Esophagus muscularis mucosa (tissue), 4 donors: ENCODE results near the gene HAO1. TPM values are rescaled to one million over a fixed set of nuclear protein-coding genes. Genes with fewer than 3 reads are reported as not detected.

Source experiments
- DNase-seq: peaks from one replicate; pipeline ENCODE4 v3.0.0-alpha.2; 2017; ENCODE audit errors: extremely low spot score
- H3K27ac ChIP-seq, 4 donors: fragments of 200-600 bp; sonication (generic); replicated peaks in 1 of 4; 1 replicate in 3 of 4; 2 replicates in 1 of 4; pipeline ENCODE4 v1.5.1; 2016 to 2019; ENCODE audit warnings: mild to moderate bottlenecking in 1 of 4
- H3K27me3 ChIP-seq, 4 donors: fragments of 200-600 bp; sonication (generic); one replicate each; pipeline versions ENCODE4 v1.5.1 to v1.6.0; 2016 to 2019
- H3K36me3 ChIP-seq, 4 donors: fragments of 200-600 bp; sonication (generic); one replicate each; pipeline ENCODE4 v1.5.1; 2016 to 2019
- H3K4me1 ChIP-seq, 4 donors: fragments of 200-600 bp; sonication (generic); one replicate each; pipeline ENCODE4 v1.5.1; 2016 to 2019
- H3K4me3 ChIP-seq, 4 donors: fragments of 200-600 bp; sonication (generic); 1 replicate in 2 of 4; 2 replicates in 2 of 4; pipeline ENCODE4 v1.5.1; 2016 to 2019; ENCODE audit warnings: mild to moderate bottlenecking in 4 of 4, moderate library complexity in 1 of 4
- H3K9me3 ChIP-seq, 4 donors: fragments of 200-600 bp; sonication (generic); 1 replicate in 3 of 4; 2 replicates in 1 of 4; pipeline ENCODE4 v1.5.1; 2016 to 2019
- EP300 ChIP-seq: sonication (generic); formaldehyde crosslinking; IDR thresholded peaks from one replicate; pipeline ENCODE4 v1.6.1; 2017; ENCODE audit warnings: antibody characterized with exemption
- POLR2A ChIP-seq: fragments of 450-650 bp; IDR thresholded peaks from one replicate; pipeline ENCODE4 v1.6.1; 2017; ENCODE audit warnings: antibody characterized with exemption, moderate library complexity, mild to moderate bottlenecking, low read depth
- POLR2AphosphoS5 ChIP-seq, 2 donors: sonication (generic); formaldehyde crosslinking; IDR thresholded peaks; one replicate each; pipeline ENCODE4 v1.6.1; 2017; ENCODE audit warnings: antibody characterized with exemption in 2 of 2
- WGBS: methylation state at CpG from one replicate; pipeline ENCODE4 v1.1.5; 2018; 5-methylcytosine and 5-hydroxymethylcytosine counted together
- intact Hi-C: fragments of 100-400 bp; cut with DNase I; formaldehyde crosslinking; loops from one replicate; pipeline ENCODE4 v1.15.1; 2023
- total RNA-seq, 4 donors: library from RNA; depleted of rRNA; stranded (reverse); fragments of >200 nt; gene quantifications; one replicate each; pipeline versions ENCODE4 v1.1.0 to v1.2.1, GENCODE V29; 2016
- TF ChIP-seq, protein P1 (sequence below), 3 experiments: fragments of 200-600 bp in 2 of 3; fragments of 450-650 bp in 1 of 3; sonication (generic) in 2 of 3; IDR thresholded peaks; one replicate each; pipeline ENCODE4 v1.5.1; 2017 to 2019; ENCODE audit warnings: antibody characterized with exemption in 3 of 3, mild to moderate bottlenecking in 2 of 3, moderate library complexity in 1 of 3

HAO1 gene
- total RNA-seq, 4 donors from 2014 or later, result not detected

DNA sequence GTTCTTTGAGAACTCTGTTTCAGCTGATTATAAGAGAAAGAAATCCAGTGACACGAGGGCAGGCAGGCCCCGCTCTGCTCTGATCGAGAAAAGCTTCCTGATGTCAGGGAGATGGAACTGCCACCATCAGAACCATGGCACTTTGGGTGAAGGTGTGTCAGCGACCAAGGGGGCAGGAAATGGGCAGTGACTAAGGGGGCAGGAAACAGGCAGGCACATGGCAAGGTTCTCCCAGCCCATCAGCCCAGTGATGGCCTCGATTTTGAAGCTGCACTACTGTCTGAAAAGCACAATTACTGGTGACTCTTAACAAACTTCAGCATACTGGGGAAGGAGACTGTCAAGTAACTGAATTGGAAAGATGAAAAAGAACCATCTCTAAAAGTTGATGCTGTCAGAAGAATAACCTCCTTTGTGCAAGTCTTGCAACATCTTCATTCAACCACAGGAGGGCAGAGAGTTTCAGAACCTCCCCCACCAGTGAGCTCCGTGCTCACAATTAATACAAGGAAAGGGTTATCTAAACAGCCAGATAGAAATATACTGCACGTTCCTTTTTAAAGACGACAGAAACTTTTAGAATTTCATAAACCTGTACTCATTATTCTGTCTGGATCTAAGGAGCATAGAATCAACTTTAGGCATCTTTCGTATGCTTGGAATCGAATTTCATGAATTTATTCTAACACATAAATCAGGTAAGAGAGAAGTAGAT lies 40.2 kb upstream of the HAO1 start:
- no peak for DNase-seq
- no peaks in the 10 kb centered on the region for H3K27me3 ChIP-seq
- H3K9me3 ChIP-seq, result no peaks in the 10 kb centered on the region
- no peak overlapping the region for H3K27ac ChIP-seq
- TF ChIP-seq EP300, result no peak
- TF ChIP-seq, protein P1, sequence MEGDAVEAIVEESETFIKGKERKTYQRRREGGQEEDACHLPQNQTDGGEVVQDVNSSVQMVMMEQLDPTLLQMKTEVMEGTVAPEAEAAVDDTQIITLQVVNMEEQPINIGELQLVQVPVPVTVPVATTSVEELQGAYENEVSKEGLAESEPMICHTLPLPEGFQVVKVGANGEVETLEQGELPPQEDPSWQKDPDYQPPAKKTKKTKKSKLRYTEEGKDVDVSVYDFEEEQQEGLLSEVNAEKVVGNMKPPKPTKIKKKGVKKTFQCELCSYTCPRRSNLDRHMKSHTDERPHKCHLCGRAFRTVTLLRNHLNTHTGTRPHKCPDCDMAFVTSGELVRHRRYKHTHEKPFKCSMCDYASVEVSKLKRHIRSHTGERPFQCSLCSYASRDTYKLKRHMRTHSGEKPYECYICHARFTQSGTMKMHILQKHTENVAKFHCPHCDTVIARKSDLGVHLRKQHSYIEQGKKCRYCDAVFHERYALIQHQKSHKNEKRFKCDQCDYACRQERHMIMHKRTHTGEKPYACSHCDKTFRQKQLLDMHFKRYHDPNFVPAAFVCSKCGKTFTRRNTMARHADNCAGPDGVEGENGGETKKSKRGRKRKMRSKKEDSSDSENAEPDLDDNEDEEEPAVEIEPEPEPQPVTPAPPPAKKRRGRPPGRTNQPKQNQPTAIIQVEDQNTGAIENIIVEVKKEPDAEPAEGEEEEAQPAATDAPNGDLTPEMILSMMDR (IDR thresholded peaks at IDR 0.05), result peak; percentile 28 to 59 (median 48)
- intact Hi-C loops, result no loop called here
- WGBS, result 64% methylated on average over 10 of the region's 10 CpGs
- no peaks in the 10 kb centered on the region for H3K4me1 ChIP-seq
- peaks cover 9 to 50% (median 39%) of the 10 kb centered on the region in 4 donors for H3K36me3 ChIP-seq
- H3K4me3 ChIP-seq, result no peak overlapping the region

DNA sequence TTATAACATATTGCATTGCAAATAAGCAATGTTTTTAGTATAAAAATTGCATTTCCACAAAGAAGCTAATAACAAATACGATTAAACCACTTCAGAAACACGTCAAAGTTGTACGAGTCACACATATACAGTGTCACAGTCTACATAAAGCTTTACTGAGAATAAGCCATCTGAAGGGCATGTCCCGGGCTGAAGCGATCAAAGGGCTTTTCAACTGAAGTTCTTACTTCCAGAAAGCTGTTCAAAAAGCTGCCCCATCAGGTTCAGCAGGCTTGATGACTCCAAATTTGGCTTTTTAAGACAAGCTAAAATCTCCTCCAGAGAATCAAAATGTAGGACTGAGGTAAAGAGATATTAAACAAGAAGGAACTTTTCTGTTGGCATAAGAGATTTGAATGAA lies 37.5 kb upstream of the HAO1 start:
- no peak for DNase-seq
- H3K27ac ChIP-seq, result no peak overlapping the region
- no peak overlapping the region for H3K4me3 ChIP-seq
- no peaks in the 10 kb centered on the region for H3K4me1 ChIP-seq
- peaks cover 9 to 30% (median 21%) of the 10 kb centered on the region in 4 donors for H3K36me3 ChIP-seq
- WGBS, result 90% methylated on average over 5 of the region's 5 CpGs
- TF ChIP-seq, protein P1 (IDR thresholded peaks at IDR 0.05), result no peak
- no peak for TF ChIP-seq EP300
- no peak for TF ChIP-seq POLR2A
- no peak for TF ChIP-seq POLR2AphosphoS5 (IDR thresholded peaks at IDR 0.05)
- no peaks in the 10 kb centered on the region for H3K9me3 ChIP-seq
- no peaks in the 10 kb centered on the region for H3K27me3 ChIP-seq
- intact Hi-C loops, result no loop called here

DNA sequence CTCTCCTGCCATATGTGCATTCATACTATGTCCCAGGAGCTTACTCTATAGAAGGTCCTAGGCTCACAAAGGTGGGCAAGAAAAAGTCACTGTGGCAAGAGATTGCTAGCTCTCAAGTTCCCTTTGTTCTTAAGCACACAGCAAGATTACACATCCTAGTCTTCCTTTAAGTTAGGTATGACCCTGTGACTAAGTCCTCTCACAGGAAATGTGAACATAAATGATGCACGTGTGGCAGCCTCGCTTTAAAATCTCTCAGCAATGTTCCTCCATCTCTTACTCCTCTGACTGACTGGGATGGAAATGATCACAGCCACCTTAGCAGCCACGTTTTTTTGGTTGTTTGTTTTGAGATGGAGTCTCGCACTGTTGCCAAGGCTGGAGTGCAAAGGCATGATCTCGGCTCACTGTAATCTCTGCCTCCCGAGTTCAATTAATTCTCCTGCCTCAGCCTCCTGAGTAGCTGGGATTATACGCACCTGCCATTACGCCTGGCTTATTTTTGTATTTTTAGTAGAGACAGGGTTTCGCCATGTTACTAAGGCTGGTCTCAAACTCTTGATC lies 35.7 kb upstream of the HAO1 start:
- no peak for TF ChIP-seq EP300
- TF ChIP-seq, protein P1 (IDR thresholded peaks at IDR 0.05), result no peak
- no peak for TF ChIP-seq POLR2A
- TF ChIP-seq POLR2AphosphoS5 (IDR thresholded peaks at IDR 0.05), result no peak
- 55% methylated on average over 9 of the region's 9 CpGs for WGBS
- H3K4me1 ChIP-seq, result no peaks in the 10 kb centered on the region
- no peak for DNase-seq
- intact Hi-C loops, result no loop called here
- H3K27me3 ChIP-seq, result no peaks in the 10 kb centered on the region
- H3K36me3 ChIP-seq, result peaks cover 0 to 12% (median 5%) of the 10 kb centered on the region in 4 donors
- no peak overlapping the region for H3K4me3 ChIP-seq
- H3K27ac ChIP-seq, result no peak overlapping the region
- H3K9me3 ChIP-seq, result no peaks in the 10 kb centered on the region

DNA sequence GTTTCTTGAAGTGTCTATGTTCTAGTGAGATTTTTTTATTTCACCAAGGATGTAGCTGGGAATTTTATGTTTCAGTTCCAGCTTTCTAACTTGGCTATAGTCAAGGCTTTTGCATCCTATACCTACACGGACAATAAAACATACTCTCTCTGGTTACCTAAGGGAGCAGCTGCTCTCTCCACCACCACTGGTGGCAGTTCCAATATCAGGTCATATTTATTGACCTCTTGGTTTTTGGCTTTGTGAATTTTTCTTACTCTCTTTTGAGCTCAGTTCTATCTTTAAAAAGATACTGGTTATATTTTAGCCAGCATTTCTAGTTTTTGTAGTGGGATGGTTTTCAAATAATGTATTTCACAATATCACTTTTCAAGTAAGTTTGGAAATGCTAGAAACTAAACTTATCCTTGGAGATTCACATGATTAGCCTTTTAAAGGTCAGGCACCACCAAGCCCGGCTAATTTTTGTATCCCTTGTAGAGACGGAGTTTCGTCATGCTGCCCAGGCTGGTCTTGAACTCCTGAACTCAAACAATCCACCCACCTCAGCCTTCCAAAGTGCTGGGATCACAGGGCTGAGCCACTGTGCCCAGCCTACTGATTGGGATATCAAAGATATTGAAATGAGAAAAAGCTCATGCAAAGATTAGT lies 34.7 kb upstream of the HAO1 start:
- Histone ChIP-seq H3K27ac (no peak overlapping the region), H3K9me3 (no peaks in the 10 kb centered on the region), H3K4me3 (no peak overlapping the region), H3K4me1 (no peaks in the 10 kb centered on the region), H3K36me3 (peaks cover 0 to 2% (median under 1%) of the 10 kb centered on the region in 4 donors), H3K27me3 (no peaks in the 10 kb centered on the region)
- TF ChIP-seq EP300, result no peak
- TF ChIP-seq, protein P1 (IDR thresholded peaks at IDR 0.05), result no peak
- TF ChIP-seq POLR2AphosphoS5 (IDR thresholded peaks at IDR 0.05), result no peak
- no peak for TF ChIP-seq POLR2A
- intact Hi-C loops, result no loop called here
- WGBS, result 91% methylated on average over 4 of the region's 4 CpGs
- no peak for DNase-seq
